GM21825 (cell line): ENCODE measurements around the gene SIGLEC9.

ENCODE experiments used
- ATAC-seq: cut with Tn5 transposase; IDR thresholded peaks from one replicate; pipeline ENCODE4 v1.9.1; 2021; ENCODE audit warnings: mild to moderate bottlenecking, moderate library complexity; ENCODE audit not compliant: unreplicated experiment

The SIGLEC9 gene

DNA sequence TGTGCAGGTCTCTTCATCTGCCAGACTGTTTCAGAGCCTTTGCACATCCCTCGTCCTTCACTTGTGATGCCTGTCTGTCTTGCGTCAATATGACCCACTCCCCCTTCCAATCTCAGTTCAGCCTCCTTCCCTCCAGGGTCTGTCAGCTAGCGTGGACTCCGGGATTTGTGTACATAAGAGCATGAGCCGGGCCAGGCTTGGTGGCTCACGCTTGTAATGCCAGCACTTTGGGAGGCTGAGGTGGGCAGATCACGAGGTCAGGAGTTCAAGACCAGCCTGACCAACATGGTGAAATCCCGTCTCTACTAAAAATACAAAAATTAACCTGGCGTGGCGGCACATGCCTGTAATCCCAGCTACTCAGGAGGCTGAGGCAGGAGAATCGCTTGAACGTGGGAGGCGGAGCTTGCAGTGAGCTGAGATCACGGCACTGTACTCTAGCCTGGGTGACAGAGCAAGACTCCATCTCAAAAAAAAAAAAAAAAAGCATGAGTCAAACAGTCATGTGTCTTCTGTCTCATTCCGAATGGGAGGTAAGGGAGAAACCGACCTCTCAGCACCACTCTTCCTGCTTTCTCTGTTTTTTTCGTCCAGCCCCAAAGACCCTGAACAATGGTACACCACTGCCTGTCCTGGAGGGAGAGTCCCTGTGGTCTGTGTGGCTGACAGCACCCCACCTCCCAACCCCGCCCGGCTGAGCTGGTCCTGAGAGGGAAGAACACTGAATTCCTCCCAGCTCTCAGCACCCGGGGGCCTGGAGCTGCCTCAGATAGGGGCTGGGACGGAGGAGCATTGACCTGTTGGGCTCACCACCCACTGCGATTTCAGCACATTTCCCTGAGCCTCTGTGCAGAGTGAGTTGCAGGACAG lies 2.4 kb upstream of the SIGLEC9 start:
- ATAC-seq: no peak

DNA sequence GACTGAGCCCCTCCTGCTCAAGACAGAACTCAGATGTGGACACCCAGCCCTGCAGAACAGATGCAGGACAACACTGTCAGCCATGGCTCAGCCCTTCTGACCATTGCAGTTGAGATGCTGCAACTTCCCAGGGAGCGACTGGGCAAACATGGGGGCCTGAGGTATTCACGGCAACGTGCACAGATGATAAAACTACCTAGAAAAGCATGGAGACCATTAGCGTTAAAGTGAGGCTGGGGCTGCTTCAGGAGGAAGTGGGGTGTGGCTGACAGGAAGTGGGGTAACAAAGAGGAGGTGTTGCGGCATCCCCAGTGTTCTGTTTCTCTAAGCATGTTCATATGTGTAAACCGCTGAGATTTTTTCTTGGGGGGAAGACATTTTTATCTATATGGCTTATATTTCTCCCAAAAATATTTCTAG lies 1.3 kb upstream of the SIGLEC9 start:
- ATAC-seq: no peak

DNA sequence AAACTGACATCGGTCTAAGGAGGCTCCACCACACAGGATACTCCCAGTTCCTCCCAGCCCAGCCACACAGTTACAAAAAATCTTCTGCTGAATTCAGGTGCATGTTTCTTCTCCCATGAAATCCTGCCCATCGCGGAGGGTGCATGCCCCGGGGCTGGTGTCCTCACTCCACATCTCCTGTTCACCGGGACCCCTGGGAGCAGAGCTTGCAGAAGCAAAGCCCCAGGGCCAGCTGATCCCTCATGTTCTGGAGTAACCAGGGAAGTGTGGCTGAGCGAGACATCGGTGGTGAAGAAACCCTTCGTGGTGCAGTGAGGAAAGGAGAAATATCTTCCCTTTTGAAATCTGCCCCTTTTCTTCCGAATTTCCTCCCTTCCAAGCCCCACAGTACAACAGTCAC lies 904 bp upstream of the SIGLEC9 start:
- ATAC-seq: no peak

DNA sequence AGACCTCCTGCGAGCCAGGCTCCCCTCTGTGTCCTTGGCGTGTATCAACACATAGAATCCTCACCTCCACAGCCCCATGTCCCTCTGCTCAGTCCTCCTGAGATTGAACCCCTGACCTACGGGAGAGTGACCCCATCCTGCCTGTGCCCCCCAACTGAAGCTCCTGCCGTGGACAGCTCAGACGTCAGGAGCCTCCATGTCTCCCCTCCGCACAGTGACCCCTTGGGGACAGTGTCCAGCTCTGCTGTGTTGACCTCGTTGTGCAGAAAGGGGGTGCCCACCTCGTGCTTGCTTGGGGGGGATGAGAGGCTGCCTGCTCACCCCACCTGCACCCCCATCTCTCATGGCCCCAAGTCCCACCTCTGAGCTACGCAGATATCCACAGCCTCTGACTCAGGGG lies 490 bp upstream of the SIGLEC9 start:
- ATAC-seq: no peak

DNA sequence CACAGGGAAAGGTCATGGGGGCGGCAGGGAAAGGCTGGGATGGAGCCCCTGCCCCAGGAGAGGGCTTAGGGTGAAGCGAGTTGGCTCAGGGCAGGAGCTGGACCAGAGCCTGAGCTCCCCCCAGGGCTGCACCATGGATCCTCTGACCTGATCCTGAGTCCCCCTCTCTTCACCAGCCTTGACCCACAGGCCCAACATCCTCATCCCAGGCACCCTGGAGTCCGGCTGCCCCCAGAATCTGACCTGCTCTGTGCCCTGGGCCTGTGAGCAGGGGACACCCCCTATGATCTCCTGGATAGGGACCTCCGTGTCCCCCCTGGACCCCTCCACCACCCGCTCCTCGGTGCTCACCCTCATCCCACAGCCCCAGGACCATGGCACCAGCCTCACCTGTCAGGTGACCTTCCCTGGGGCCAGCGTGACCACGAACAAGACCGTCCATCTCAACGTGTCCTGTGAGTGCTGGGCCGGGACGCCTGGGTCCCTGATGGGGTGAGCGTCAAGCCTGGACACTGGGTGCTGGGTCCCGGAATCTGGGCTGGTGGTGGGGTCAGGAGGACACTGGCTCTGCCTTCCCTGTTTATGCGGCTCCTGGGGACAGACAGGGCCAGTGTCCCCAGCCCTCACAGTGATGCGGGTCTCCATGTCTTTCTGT lies 842 bp downstream of the SIGLEC9 start:
- no peak for ATAC-seq

DNA sequence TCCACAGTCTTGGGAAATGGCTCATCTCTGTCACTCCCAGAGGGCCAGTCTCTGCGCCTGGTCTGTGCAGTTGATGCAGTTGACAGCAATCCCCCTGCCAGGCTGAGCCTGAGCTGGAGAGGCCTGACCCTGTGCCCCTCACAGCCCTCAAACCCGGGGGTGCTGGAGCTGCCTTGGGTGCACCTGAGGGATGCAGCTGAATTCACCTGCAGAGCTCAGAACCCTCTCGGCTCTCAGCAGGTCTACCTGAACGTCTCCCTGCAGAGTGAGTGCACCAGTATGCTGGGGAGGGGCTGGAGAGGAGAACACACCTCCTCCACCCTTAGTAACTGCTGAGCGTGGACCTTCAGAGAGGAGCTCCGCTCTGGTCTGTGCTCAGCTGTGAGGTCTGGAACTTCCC lies 2.3 kb downstream of the SIGLEC9 start:
- no peak for ATAC-seq

DNA sequence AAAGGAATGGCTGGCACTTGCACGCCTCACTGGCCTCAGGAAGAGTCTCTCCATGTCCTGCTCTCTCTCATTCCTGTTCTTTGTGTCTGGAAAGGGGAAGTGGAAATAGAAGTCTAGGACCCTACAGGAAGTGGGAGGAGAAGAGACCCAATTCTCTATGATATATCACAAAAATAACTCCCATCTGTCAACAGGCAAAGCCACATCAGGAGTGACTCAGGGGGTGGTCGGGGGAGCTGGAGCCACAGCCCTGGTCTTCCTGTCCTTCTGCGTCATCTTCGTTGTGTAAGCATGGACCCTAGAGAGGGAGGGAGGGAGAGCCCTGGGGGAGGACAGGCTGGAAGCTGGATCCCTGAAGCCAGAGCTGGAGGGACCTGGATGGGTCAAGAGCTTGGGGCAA lies 3.0 kb downstream of the SIGLEC9 start:
- no peak for ATAC-seq

DNA sequence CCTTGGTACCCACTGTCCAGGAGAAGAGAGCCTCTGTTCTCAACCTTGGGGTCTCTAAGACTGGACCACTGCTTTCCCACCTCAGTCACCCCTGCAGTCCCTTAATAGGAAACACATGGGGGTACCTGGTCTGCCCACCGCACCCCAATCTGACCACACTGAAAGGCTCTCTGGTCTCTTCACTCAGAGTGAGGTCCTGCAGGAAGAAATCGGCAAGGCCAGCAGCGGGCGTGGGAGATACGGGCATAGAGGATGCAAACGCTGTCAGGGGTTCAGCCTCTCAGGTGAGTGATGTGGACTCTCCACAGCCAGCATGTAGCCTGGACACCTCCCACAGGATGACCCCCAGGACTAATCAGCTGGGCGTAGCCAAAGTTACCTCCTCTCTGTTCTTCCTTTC lies 3.5 kb downstream of the SIGLEC9 start:
- ATAC-seq: no peak

DNA sequence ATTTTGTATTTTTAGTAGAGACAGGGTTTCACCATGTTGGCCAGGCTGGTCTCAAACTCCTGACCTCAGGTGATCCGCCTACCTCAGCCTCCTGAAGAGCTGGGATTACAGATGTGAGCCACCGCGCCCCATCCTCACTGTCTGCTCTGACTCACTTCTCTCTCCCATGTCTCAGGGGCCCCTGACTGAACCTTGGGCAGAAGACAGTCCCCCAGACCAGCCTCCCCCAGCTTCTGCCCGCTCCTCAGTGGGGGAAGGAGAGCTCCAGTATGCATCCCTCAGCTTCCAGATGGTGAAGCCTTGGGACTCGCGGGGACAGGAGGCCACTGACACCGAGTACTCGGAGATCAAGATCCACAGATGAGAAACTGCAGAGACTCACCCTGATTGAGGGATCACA lies 5.0 kb downstream of the SIGLEC9 start:
- no peak for ATAC-seq

DNA sequence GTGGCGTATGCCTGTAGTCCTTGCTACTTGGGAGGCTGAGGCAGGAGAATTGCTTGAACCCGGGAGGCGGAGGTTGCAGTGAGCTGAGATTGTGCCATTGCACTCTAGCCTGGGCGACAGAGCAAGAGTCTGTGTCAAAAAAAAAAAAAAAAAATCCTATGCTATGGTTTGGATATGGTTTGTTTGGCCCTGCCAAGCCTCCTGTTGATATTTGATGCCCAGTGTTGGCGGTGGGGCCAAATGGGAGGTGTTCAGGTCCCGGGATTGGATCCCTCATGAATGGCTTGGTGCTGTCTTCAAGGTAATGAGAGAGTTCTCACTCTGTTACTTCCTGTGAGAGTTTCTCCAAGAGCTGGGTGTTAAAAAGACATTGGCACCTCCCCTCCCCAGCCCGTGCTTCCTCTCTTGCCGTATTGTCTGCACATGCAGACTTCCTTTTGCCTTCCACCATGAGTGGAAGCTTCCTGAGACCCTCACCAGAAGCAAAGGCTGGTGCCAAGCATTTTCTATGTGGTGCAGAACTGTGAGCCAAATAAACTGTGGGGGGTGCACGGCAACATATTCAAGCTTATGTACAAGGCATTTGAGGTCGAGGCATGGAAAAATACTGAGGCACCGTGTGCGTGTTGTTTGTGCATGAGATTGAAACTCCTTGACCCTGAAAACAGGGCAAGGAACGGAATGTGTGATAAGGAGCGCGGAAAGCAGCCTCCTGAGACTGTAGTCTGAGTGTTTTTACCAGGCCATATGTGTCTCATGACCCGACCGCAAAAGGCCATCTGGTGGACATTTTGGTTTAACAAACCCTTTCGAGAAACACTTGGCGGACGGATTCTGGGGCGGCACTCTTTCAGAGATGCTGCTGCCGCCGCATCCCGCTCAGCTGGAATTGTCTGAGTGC lies 7.3 kb downstream of the SIGLEC9 start:
- no peak for ATAC-seq

DNA sequence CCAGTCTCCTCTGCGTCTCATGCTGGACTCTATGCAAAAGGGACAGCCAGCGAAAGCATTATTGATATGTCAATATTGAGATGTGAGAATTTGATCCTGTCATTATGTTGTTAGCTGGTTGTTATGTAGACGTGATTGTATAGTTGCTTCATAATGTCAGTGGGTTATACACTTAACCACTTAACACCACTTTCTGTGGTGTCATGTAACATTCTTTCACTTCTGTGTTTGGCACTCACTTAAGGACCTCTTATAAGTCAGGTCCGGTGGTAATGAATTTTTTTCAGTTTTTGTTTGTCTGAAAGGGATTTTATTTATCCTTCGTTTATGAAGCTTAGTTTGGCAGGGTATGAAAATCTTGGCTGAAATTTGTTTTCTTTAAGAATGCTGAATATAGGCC lies 10.3 kb downstream of the SIGLEC9 start:
- no peak for ATAC-seq

DNA sequence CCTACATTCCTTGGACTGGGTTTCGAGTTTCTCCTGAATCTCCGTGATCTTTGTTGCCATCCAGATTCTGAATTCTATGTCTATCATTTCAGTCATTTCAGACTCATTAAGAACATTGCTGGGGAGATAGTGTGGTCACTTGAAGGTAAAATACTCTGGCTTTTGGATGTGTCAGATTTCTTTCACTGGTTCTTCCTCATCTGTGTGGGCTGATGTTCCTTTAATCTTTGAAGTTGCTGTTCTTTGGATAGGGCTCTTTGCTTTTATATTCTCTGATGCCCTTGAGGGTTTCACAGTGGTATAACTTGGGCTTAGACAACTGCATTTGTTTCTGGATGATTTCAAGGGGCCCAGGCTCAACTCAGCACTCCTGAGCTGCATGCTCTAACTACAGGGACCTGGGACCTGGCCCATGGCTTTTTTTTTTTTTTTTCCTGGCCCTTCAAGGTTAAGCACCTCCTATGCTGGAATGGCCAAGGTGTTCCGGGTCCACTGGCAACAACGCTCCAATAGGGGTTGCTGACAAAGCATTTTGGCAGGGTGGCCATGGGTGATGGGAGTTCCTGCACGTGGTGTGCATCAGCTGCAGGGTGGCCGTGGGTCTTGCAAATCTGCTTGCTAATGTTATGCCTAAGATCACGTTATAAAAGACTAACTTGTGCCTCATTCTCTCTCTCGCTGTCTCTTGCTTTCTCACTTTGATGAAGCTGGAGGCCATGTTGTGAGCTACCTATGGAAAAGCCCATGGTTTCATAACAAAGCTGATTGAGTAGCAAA lies 11.5 kb downstream of the SIGLEC9 start:
- no peak for ATAC-seq

DNA sequence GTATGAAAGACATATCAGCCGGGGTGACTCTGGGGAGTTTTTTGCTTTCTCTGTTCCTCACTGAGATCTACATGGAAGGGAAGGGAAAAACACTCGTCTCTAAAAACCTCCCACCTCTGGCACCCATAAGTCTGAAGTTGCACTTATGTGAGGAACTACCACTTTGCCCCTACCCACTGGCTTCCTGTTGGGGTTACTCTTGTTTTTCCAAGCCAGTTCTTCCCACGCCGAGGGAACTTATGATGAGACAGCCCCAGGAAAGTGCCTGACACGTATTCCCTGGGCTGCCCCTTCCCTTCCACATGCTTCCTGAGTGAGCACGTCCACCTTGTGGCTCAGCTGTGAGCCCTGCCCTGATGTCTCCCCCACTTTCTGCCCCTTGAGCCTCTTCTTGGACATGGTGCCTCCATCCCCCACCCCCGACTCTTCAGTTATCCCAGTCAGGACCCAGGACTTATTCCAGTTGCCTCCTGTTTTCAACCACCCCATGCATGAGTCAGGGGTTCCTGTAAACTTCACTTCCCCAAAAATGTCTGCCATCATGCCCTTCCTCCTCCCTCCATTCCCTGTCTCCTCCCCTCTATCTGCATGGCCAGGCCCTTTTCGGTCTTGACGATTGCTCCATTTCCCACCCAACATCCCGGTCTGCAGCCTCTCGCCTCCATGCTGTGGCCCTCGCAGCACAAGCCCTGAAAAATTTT lies 12.3 kb downstream of the SIGLEC9 start:
- no peak for ATAC-seq

DNA sequence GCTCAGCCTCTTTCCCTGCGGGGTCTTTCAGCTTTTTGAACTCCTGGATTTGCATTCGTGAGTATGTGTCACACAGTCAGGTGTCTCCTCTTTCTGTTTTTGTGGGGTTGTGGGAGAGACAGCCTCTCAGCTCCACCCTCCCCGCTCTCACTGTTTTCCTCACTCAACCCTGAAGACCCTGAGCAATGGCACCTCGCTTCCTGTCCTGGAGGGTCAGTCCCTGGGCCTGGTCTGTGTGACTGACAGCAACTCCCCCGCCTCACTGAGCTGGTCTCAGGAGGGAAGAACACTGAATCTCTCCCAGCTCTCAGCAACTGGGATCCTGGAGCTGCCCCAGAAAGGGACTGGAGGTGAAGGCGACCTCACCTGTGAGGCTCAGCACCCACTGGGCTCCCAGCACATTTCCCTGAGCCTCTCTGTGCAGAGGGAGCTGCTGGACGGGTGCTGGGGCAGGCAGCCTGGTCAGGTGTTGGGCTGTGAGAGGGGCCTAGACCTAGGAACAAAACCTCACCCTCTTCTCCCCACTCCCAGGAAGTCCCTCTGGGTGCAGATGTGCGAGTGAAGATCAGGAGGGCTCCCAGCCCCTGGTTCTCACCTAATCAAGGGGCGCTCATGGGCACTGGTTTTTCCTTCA lies 13.2 kb downstream of the SIGLEC9 start:
- ATAC-seq: no peak

DNA sequence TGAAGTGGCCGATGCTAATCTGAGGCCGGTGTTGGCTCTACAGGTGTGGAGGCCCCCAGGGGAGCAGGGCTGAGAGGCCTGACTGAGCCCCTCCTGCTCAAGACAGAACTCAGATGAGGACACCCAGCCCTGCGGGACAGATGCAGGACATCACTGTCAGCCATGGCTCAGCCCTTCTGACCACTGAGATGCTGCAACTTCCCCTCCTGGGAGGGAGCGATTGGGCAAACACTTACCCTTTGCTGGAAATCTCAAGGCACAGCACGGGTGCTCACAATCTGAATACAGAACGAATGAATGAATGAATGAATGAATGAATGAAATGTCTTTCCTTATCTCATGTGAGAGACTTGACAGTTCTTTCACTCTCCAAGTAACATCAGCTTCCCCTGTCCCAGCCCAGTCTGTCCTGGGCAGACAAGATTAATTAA lies 13.9 kb downstream of the SIGLEC9 start:
- ATAC-seq: no peak

DNA sequence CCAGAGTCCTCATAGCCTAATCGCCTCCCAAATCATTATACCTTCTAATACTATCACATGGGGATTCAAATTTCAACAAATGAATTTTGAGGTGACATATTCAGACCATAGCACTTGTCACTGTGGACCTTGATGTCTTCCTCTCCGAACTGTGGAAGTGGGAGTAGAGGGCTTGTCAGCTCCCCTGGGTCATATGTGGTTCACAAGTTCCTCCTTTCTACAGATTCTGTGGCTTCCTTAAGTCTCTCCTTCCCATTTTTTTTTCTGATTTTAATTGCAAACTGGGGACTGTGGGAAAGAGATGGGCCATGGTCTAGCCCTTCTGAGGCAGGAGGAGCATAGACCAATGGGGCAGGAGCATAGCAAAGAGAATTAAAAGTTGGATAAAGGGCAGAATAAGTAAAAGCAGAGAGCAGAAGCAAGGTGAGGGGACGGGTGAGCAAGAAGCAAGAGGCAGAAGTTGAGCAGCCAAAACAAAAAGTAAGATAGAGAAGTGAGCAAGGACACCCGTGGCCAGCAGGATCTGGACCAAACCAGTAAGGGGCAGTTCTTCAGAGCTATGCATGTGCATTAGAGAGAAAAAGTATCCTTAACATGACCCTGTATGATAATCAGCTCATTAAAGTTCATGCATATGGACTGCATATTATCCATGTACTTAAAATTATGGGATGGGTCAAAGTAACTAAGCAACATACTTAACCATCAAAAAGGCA lies 14.8 kb downstream of the SIGLEC9 start:
- no peak for ATAC-seq

DNA sequence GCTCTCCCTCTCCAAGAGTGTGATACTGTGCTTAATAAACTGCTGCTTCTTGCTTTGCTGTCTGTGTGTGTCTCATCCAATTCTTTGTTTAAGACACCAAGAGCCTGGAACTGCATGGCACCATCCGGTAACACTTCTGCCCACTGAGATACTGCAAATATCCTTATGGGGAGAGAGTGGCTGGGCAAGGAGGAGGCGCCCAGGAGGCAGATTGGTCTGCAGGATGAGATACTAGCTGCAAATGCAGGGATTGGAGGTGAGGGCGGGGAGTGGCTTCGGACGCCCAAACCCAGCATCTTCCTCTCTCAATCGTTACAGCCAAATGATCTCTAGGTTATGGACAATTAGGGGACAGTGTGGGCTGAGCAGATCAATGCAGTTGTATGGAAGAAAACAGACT lies 15.7 kb downstream of the SIGLEC9 start:
- ATAC-seq: no peak

DNA sequence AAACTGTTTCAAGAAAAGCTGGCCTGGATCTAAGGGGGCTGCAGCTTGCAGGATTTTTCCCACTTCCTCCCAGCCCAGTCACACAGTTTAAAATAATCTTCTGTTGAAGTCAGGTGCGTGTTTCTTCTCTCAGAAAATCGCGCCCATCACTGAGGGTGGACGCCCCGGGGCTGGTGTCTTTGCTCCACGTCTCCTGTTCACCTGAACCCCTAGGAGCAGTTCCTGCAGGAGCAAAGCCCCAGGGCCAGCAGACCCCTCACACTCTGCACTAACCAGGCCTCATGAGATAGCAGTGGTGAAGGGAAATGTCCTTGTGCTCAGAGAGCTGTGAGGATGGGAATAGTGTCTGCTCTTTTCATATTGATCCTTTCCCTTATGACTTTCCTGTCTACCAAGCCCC lies 16.5 kb downstream of the SIGLEC9 start:
- no peak for ATAC-seq

DNA sequence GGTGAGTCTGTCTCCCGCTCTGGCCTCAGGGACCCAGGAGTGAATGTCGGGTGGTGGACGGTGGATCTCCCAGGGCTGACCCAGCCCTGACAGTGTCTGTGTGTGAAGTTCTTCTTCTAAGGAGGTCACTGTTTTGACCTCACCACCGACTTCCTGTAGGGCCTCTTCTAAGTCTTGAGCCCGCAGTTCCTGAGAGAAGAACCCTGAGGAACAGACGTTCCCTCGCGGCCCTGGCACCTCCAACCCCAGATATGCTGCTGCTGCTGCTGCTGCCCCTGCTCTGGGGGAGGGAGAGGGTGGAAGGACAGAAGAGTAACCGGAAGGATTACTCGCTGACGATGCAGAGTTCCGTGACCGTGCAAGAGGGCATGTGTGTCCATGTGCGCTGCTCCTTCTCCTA lies 17.4 kb downstream of the SIGLEC9 start, which contains the start of gene SIGLEC7:
Gene SIGLEC7, plus strand, starts transcription at position 183 of the 400 bp plus-strand sequence. Its CDS starts 69 bp downstream, at position 252.
- ATAC-seq: no peak
